Midbrain (tissue), 1 donor: ENCODE results near the gene GTSF1L.

Experiments
- DNase-seq: peaks from one replicate; lab custom pipeline; 2025; lab: John Stamatoyannopoulos, UW

GTSF1L gene

DNA sequence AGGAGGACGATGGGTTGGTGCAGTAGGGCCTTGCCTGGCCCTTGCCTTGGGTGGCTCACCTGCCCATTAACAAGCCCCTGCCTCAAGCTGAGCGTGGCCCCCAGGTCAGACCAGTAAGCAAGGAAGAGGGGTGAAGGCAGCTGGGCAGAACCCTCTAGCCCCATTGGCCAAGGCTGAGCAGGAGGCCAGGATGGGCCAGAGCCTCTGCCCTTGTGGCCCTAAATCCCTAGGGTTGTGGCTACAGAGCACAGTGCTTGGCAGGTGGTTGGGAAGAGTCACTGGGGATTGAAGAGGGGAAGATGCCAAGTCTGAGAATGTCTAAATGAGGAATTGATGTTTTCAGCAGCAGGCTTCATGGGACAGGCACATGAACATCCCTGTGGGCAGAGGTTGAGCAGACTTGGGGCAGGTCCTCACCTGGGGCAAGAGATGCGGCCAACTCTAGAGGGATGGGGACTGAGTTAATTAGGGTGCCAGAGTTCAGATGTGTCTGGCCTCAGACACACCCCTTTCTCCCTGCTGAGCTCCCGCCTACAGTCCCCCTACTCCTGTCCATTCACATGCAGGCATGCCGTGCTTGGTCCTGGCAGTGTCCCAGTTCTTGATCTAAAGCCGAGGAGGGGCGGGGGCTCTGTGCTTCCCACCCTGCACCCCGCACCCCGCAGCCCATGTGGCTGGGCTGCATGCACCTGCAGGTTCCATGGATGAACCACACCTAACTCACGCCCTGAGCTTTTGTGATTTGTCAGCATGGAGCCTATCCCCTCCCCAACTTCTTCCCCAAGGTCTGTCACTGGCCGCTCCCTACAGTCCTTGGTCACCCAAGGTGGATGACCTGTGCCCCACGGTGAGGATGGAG lies 9.8 kb downstream of the GTSF1L start:
- DNase-seq = no peak

DNA sequence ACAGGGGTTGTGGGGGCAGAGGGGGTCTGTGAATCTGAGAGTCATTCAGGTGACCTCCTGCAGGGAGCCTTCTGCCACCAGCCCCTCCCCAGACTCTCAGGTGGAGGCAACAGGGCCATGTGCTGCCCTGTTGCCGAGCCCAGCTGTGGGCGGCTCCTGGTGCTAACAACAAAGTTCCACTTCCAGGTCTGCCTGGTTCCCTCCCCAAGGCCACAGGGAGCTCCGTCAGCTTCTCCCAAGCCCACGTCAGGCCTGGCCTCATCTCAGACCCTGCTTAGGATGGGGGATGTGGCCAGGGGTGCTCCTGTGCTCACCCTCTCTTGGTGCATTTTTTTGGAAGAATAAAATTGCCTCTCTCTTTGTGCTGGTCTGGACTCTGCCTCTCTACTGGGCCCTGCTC lies 10.7 kb downstream of the GTSF1L start:
- no peak for DNase-seq

DNA sequence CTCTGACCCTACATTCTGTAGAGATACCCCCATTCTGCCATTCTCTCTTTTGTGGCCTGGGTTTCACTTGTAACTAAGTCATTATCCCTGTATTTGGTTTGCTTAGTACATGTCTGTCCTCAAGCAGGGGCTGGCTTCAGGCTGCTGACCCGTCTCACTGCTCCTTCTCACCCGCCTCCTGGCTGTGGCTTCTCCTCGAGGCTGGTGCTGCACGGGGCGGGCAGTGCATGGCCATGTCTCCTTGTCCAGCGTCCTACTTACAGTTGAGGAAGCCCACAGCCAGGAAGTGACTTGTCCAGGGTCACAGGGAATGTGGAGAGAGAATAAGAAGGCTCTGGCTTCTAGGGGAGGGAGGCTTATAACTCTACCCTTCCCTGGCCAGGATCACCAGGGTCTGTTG lies 11.3 kb downstream of the GTSF1L start:
- no peak for DNase-seq

DNA sequence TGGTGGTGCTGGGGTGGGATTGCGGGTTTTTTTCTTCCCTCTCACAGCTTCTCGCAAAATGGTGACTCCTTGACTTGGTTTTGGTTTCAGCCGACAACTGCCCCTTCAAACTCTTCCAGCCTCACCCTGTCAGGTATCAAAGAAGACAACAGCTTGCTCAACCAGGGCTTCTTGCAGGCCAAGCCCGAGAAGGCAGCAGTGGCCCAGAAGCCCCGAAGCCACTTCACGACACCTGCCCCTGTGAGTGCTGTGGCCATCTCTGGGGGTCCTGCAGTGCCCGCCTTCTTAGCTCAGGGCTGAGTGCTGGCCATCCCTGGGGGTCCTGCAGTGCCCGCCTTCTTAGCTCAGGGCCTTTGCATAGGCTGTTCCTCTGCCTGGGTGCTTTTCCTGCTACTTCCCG lies 11.8 kb downstream of the GTSF1L start:
- DNase-seq = no peak

DNA sequence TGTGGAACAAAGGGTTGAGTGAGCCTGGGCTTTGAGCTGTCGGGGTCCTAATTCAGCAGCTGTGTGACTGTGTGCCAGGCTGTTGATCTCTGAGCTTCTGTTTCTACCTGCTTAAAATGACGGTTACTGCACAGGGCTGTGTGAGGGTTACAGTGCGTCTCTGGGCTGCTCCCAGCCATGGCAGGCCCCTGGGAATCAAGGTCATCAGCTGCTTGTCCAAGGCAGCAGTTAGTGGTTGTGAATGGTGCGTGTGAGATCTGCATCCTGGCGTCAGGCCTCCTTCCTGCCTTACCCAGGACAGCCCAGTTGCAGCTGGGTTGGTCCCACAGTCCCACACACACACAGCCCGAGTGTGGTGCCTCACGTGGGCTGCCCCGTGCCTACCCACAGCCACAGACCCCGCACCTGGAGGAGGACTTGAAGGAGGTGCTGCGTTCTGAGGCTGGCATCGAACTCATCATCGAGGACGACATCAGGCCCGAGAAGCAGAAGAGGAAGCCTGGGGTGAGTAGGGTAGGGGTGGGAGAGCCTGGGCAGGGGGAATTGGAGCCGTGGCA lies 15.6 kb downstream of the GTSF1L start:
- DNase-seq = no peak

DNA sequence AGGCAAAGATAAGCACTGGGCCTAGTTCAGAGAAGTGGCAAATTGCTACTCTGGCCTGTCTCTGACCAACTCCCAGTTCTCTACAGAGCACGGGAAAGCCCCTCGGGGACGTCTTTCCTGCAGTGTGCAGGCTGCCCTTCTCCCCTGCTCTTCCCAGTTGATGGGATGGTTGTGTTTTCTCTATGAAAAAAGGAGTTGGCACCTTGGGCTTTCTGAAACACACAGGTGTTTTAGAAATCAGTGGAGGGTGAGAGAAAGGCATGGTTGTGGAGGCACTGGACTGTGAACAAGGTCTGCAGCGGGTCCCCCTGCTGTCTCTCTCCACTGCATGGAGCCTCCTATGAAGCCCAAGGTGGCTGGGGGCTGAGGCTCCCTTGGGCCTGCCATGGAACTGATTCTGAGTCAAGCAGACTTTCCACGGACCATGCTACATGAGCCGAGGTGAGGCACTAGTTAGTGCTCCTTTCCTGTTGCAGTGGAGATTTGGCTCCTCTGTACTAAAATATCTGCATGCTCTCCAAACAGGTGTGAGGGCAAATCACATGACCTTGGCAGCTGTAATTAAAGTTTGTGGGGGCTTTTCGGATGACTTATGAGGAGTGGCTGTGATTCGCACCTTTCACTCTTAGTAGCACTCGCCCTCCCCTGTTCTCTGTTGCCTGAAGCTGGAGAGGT lies 16.3 kb downstream of the GTSF1L start:
- DNase-seq = no peak

DNA sequence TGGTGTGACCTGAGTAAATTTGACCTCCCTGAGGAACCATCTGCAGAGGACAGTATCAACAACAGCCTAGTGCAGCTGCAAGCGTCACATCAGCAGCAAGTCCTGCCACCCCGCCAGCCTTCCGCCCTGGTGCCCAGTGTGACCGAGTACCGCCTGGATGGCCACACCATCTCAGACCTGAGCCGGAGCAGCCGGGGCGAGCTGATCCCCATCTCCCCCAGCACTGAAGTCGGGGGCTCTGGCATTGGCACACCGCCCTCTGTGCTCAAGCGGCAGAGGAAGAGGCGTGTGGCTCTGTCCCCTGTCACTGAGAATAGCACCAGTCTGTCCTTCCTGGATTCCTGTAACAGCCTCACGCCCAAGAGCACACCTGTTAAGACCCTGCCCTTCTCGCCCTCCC lies 24.3 kb downstream of the GTSF1L start:
- DNase-seq = no peak

DNA sequence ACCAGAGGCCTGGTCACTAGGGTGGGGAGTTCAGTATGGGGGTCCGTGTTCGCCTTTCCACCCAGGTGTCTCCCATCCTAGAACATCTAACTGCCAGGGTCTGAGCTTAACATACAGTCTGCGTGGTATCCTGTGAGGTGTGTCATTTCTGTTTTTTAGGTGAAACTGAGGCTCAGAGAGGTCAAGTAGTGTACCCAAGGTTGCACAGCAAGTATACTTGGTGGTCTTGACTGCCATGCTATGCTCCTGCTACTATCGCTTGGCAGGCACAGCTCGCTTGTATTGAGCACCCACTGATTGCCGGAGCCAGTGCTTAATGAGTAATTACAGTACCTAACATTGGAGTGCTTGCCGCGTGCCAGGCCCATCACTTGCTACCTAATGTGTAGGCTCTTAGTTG lies 26.2 kb downstream of the GTSF1L start:
- no peak for DNase-seq

DNA sequence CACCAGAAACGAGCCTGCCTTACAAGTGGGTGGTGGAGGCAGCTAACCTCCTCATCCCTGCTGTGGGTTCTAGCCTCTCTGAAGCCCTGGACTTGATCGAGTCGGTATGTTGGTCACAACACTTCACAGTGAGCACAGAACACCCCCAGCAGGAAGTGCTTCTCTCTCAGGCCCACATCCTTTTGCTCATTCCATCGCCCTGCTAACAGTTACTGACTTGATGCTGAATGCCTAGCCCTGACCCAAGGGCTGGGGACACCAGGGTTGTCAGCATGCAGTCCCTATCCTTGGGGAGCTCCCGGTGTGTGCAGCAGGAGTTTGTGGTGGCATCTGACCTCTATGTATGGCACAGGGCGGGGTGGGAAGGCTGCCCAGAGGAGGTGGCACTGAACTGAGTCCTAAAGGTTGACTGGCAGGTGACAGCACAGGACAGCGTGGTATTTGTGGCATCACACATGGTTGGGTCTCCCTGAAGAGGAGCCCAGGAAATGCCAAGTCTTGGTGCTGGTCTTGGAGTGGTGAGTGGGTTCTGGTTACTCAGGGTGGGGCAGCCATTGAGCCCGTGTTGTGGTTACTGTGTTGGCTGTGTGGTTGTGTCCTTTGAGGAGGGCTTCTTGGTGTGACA lies 26.7 kb downstream of the GTSF1L start:
- no peak for DNase-seq

DNA sequence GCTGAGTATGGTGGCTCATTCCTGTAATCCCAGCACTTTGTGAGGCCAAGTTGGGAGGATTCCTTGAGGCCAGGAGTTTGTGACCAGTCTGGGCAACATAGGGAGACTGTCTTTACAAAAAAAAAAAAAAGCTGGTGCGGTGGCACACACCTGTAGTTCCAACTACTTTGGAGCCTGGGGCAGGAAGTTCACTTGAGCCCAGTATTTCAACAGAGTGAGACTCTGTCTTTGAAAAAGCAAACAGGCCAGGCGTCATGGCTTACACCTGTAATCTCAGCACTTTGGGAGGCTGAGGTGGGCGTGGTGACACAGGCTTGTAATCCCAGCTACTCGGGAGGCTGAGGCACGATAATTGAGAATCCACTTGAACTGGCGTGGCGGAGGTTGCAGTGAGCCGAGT lies 31.2 kb downstream of the GTSF1L start:
- DNase-seq = no peak

DNA sequence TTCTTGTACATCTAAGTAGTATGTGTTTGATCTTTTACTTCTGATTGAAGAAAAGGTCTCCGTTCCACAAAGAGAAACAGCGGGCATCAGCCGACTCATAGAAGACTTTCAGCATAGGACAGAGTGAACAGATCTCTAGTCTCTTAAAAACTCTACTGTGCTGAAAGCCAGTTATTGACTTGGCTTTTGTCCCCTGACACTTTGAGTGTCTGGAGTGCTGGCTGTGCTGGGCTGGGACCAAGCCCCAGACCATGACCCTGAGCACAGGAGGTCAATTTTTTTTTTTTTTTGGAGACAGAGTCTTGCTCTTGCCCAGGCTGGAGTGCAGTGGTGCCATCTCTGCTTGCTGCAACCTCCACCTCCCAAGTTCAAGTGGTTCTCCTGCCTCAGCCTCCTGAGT lies 32.0 kb downstream of the GTSF1L start:
- no peak for DNase-seq

DNA sequence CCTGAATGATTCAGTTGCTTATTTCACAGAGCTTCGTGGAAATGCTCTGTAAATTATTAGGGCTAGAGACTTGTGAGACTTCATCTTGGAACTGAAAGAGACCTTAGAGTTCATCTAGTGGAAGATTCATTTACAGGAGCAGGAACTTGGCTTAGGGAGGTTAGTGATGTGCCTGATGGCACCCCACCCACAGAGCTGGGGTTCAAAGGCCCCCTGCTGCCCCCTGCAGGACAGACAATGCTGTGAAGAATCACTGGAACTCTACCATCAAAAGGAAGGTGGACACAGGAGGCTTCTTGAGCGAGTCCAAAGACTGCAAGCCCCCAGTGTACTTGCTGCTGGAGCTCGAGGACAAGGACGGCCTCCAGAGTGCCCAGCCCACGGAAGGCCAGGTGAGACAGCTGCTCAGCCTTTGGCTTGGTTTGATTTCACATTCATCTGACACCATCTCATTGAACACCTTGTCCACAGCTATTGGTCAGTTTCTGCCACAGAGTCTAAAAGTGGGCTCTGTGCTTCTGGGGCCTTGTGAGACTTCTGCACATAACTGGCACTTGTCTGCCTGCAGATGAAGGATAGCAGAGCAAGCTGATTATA lies 34.8 kb downstream of the GTSF1L start:
- DNase-seq = peak; percentile 16

DNA sequence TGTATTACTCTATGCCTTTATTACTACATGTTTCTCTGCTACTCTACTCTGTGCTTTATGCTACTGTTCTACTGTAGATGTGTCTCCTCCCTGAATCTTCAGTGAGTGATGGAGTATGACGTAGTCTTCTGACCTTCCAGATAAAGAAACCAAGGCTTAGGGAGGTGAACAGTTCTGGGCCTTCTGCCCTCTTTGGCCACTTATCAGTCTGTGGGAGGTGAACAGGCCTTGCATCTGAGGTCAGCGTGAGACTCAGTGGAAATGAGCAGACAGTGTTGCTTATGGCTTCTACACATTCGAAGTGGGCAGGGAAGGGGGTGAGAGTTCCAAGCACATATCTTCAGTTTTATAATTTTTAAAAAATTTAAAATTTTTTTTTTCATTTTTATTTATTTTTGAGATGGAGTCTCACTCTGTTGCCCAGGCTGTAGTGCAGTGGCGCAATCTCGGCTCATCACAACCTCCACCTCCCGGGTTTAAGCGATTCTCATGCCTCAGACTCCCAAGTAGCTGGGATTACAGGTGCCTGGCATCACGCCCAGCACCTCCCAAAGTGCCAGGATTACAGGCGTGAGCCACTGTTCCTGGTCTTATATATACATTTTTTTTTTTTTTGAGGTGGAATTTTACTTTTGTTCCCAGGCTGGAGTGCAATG lies 35.7 kb downstream of the GTSF1L start:
- DNase-seq = no peak

DNA sequence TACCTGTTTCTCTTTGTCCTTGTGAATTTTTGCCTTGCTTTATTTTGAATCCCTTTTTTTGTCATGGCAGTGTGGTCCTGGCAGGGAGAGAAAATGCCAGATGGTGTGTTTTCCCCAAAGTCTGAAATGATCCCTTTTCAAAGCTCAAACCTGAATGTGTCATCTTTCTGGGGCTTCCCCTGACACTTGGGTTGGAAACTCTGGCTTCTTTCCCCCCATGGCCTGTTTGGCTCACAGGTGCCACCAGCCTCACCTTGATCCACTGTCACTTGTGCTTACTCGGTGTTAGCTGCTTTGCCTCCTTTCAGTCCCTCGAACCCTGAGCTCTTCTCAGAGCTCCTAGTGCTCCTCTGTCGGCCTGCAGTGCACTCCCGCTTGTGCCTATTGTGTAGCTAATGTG lies 37.6 kb downstream of the GTSF1L start:
- no peak for DNase-seq

DNA sequence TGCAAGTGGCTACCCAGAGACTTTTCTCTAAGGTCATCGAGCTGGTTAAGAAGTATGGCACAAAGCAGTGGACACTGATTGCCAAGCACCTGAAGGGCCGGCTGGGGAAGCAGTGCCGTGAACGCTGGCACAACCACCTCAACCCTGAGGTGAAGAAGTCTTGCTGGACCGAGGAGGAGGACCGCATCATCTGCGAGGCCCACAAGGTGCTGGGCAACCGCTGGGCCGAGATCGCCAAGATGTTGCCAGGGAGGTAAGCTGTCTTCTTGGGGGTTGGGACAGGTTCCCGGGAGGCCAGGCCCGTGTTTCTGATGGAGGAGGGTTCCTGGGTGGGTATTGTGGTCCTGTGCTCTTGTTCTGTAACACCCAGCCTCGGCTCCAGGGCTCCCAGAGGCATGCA lies 40.0 kb downstream of the GTSF1L start:
- no peak for DNase-seq

DNA sequence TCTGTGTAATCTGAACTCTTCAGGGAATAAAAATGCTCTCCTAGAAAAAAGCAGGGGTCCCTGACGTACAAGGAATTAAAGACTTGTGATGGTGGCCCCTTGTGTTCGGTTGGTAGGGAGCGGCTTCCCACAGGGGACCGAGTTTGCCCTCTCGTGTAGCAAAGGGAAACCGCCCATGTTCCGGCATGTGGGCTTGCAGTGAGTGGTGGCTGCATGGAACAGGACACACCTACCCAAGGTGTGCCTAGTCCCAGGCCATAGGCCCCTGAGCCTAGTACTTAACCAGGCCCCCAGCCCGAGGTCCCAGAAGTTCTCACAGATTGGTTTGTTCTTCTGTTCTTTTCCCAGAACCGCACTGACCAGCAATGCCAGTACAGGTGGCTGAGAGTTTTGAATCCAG lies 44.4 kb downstream of the GTSF1L start:
- DNase-seq = no peak

DNA sequence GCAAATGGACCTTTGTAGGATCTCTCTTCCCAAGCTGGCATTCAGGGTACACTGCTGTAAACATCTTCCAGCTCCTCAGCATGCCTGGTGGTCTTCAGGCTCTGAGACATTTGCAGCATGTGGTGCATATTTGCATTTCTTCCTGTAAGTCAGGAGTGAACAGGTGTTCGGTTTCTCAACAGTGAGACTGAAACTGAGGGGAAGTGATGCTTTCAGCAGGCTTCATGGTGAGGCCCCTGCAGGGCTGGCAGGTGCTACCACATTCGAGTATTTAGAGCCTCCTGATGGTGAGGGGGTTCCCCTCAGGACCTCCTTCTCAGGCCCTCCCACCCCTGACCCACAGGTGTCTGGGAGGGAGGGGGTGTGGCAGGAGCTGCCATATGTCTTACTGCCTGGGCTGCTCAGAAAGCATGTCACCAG lies 44.8 kb downstream of the GTSF1L start:
- no peak for DNase-seq

DNA sequence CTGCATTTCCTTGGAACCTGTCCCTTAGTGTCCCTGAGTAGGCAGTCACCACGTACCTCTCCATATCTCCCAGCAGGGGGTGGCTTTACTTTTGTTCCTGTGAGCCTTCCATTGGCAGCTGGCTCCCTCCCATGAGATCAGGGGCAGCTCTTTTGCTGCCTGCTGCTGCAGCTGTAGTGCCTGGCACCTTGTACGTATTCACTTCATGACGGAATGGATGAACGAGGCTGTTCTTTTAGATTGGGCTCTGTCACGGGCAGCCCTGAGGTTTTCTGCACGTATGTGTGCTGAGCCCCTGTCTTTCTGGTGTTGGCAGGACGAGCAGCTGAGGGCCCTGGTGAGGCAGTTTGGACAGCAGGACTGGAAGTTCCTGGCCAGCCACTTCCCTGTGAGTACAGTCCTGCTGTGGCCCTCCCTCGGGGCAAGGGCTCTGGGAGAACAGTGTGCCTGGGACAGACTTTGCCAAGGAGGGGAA lies 45.3 kb downstream of the GTSF1L start:
- DNase-seq = no peak

DNA sequence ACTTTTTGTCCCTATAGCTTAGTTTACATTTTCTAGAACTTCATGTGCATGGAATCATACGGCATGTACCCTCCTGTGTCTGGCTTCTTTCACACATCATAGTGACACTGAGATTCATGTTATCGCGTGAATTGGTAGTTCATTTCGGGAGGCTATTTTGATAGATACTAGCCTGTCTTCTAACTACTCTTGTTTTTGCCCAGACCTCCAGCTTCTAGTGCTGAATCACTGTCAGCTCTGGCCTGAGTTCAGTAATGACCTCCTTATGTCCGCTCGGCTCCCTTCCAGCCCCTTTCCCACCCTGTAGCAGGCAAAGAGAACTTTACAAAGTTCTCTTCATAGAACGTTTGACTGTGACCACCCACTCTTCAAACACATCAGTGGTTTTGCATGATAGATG lies 45.8 kb downstream of the GTSF1L start:
- no peak for DNase-seq

DNA sequence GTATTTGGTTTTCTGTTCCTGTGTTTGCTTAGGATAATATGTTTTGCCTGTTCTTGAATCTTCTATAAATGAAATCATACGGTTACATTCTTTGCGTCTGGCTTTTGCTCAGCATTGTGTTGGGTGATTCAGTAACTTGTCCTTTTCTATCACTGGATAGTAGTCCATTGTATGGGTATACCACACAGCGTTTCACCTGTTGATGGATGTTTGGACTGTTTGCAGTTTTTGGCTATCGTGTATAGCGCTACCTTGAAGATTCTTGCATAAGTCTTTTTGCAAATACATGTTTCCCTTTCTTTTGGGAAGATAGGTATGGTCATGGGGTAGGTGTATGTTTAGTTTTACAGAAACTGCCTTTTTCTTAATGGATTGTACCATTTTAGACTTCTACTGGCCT lies 50.4 kb downstream of the GTSF1L start:
- DNase-seq = no peak
